ENCODE results near the gene RPL26.
"Not testable (repeated sequence)": the region's sequence is repeated elsewhere in the genome, so short reads cannot be mapped to it uniquely, and the experiment has no call there.

The RPL26 gene

DNA sequence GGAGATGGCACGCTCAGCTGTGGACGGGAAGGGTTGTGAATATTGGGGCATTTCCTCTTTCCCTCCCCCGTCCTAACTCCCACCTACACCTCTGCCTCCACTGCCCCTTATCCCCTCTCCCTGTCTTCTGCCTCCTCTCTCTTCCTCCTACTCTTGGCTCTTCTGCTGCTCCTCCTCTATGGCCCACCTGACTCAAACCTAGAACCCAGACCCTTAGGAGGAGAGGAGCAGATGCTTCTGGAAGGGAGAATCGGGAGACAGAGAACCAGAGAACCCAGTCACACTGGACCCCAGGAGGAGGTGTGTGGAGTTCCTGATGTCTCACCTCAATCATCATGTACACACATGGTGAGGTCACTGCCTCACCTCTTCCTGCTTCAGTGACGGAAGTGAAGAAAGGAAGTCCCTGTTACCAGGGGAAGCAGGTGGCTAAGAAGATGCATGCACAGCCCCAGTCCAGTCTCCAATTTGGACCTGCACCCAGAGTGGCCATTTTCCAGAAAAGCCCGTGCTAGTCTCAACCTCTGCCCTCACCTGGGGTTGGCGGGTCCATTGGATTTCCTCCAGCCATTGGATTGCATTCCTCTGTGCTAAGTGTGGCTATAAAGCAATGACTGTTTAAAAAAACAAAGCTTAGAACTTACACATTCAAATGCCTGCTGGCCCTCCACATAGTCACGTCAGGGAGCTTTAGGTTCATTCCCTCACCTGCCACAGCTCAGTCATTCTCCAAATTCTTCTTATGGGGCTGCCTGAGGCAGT, 10.7 kb upstream of the RPL26 start:
- no peak for DNase-seq

GRCh38 chr17:8392674-8393469, 9.9 kb upstream of the RPL26 start:
- no peak for DNase-seq

DNA sequence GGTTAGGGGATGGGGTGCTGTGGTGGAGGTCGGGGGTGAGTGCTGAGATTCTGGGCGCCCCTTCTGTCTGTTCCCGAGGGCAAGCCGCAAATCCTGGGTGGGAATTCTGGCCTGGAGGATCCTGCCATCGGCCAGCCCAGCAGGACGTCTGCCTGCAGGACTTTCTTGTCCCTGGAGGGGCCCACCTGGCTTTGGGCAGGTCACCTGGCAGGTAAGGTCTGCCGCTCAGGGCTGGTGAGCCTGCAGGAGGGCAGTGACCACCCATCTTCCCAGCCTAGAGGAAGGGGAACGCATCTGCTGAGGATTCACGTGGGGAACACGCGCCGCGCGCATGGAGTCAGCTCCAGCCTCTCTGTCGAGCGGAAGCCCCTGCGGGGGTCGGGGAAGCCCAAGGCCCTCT, 9.3 kb upstream of the RPL26 start:
- DNase-seq = no peak

DNA sequence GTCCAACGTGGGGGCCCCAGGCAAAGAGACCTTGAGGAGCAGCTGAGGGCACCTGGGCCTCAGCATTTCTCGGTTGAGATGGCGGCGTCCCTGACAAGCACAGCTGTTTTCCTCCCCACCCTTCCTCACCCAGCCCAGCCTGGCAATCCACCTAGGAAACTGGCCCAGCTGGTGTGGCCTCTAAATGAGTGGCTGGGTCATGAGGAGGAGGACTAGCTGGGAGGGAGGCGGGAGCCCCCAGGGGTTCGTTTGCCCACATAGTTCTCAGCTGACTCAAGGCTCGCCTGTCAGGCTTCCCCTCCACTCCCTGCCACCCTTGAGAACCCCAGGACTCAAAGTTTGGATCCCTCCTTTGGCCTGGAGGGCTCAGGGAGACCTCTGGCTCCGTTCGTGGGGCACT, 8.7 kb upstream of the RPL26 start:
- DNase-seq = no peak

GRCh38 chr17:8387914-8388651, 5.1 kb upstream of the RPL26 start:
- no peak for DNase-seq

GRCh38 chr17:8386841-8387240, 3.8 kb upstream of the RPL26 start:
- DNase-seq = no peak

GRCh38 chr17:8384801-8385378, 1.9 kb upstream of the RPL26 start:
- DNase-seq = no peak

DNA sequence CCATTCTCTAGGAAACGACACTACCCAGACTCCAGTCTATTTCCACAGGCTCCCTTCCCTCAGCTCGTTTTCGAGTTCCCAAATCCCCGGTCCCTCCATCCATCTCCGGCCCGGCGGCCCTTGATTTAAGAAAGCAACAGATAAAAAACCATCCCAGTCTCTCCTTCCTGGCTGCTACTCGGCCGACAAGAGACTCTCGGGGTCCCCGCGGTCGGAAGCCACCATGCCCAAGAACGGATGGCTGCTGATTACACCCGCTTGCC, 182 bp downstream of the RPL26 start:
- no peak for DNase-seq

DNA sequence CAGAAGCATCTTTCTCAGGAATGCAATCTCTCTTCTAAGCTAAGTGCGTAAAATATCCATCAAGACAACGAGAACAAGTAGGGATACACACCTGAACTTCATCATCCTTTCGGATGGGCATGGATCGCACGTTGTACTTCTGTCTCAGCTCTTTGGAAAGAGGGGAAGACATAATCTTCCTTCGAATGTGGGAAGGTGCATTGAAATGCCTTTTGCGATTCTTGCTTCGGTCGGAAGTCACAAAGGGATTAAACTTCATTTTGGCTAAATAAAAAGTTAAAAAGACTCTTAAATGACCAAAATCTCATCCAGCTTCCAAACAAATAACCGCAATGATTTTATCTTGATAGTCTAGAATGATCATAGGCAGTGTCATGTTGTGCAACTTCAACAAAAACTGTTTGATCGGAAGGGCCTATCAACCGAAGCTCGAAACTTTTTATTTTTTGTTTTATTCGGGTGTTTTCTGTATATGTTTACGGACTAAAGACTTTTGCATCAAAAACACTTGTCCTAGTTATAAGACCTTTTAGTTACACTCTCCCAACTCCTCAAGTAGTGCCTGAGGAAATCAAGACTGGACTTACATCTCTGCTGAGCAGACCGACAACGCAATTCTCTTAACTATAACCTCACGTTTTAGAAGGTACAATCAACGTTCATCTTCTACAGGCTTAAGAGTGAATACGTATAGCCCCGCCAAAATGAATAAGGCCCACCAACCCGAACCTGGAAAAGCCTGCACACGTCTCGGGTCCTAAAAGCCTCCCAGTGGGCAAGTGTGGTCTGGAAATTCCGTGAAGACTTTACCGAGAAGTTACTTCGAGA, 727 bp downstream of the RPL26 start:
- no peak for DNase-seq

DNA sequence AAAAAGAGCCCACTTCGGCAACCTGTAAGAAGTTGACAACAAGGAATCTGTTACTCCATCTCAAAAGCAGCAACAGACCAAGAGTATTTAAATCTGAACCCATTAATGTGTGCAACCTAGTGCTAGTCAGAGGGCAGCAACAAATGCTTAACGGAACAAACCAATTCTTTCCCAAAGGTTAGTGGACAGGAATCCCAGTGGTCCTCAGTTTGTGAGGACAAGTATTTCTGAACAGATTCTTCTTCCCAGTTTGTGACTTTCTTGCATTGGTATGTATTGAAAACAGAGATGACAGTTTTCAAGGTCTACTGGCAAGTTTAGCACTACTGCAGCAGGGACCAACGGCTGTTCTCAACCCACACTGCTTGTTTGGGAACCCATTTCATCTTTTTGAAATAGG, 2.9 kb downstream of the RPL26 start:
- DNase-seq = no peak

DNA sequence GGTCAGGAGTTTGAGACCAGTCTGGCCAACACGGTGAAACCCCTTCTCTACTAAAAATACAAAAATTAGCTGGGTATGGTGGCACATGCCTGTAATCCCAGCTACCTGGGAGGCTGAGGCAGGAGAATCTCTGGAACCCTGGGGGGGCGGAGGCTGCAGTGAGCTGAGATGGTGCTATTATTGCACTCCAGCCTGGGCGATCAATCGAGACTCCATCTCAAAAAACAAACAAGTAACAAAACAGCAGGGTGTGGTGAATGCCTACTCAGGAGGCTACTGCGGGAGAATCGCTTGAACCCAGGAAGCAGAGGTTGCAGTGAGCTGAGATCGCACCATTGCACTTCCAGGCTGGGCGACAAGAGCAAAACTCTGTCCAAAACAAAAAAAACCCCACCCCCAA, 4.9 kb downstream of the RPL26 start:
- DNase-seq = not testable (repeated sequence)

GRCh38 chr17:8377422-8377821, 5.6 kb downstream of the RPL26 start:
- DNase-seq = no peak

GRCh38 chr17:8376271-8377067, 6.5 kb downstream of the RPL26 start, which contains the start of gene KRABD2:
Gene KRABD2 (minus strand): TSS chr17:8376704.
- peak; percentile 90 for DNase-seq

DNA sequence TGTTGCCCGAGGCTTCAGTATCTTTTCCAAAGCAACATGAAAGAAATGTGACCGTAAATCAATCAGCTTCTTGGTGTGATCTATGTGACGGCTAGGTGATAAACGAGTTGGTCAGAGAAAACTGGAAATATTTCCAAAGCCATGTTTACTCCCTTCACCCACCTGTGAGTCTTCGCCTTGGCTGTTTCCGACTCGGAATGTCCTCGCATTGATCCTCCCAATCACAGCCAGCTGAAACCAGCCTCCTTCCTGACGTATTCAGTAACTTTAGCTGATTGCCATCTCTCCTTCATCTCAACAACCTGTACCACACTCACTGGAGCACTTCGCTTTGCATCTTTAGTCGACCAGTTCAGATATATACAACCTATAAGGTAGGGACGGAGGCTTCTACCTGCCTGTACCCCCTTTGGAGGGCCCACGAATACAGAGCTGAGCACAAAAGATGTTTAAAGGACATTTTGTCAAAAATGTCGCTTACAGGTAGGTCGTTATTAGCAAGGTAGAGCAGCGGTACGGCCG, 7.2 kb downstream of the RPL26 start:
- no peak for DNase-seq

DNA sequence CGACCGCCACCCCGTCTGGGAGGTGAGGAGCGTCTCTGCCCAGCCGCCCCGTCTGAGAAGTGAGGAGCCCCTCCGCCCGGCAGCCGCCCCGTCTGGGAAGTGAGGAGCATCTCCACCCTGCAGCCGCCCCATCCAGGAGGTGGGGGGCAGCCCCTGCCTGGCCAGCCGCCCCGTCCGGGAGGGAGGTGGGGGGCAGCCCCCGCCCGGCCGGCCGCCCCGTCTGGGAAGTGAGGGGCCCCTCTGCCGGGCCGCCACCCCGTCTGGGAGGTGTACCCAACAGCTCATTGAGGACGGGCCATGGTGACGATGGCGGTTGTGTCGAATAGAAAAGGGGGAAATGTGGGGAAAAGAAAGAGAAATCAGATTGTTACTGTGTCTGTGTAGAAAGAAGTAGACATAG, 9.1 kb downstream of the RPL26 start:
- DNase-seq = not testable (repeated sequence)

DNA sequence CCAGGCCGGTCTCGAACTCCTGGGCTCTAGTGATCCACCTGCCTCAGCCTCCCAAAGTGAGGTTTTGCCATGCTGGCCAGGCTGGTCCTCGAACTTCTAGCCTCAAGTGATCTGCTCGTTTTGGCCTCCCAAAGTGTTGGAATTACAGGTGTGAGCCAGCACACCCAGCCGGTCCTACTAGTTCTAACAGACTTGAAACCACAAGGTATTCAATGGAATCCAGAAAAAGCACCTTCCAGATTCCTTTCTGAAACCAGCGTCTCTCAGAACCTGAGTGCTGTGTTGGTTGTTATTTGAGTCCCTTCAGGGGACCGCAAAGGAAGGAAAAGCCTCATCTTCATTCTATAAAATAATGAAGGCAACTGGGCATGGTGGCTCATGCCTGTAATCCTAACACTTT, 10.6 kb downstream of the RPL26 start:
- DNase-seq = no peak

DNA sequence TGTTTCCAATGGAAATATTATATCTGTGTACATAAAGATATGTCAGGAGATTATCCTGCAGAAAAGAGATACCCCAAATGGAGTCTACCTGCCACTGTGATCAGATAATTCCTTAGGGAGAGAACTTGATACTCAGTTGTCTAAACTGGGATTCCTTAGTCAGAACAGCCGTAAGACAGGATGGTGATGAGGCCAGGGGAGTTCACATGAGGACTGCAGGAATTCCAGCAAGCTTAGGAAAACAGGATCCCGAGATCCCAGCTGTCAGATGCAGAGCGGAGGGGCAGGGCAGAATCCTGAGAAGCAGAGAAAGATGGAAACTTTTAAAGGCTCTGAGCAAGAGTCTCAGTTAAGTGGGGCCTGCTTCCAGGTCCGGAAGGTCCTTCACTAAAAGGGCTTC, 11.2 kb downstream of the RPL26 start:
- no peak for DNase-seq

DNA sequence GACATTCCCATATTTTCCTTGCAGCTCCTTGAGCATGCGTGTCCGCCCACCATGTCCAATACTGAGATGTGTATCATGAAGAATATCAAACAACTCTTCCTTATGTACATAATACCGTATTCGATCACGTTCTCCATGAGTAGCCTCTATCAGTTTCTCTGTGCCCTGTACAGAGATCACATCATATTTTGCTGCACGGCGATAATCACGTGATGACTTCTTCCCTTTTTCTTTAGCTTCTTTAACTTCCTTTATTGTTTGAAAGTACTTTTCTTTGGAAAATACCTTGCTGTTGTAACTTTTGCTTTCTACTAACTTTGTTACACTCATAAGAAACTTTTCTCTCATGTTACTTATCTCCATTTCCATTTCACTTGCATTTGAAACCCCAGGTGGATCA, 13.0 kb downstream of the RPL26 start:
- no peak for DNase-seq

GRCh38 chr17:8368193-8368592, 14.8 kb downstream of the RPL26 start:
- DNase-seq = no peak

GRCh38 chr17:8366231-8366630, 16.8 kb downstream of the RPL26 start:
- no peak for DNase-seq

DNA sequence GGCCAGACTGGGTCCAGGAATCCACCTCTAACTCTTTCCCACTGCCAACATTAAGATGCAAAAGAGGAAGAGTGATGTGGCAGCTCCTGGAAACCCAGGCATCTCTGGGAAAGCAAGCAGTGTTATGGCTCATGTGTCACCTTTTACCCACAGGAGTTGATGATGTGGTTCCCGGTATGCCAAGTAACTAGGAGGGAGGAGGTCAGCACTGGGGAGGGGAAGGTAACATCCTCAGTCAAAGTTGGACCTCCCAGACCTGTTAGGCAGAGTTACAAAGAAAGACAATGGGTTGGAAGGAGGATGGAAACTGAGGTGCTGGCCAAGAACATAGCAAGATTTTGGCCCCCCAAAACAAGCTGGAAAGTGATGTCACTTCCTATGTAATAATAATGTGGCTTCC, 17.9 kb downstream of the RPL26 start:
- DNase-seq = no peak

Data from stimulated activated naive CD4-positive, alpha-beta T cell treated with Interleukin-2 at 50 U/mL for 16 hours (primary cell).